HL-60 (cell line): ENCODE measurements around the gene CHN2.

Experiments used
- DNase-seq, 2 experiments: peaks; one replicate each; pipeline ENCODE4 v3.0.0-alpha.2; 2010 to 2020; ENCODE audit warnings: low read depth in 1 of 2, low spot score in 1 of 2
- H3K27ac ChIP-seq: fragments of 250-450 bp; sonication (Bioruptor Pico); replicated peaks from 2 replicates; pipeline ENCODE4 v1.5.1; 2020; ENCODE audit warnings: mild to moderate bottlenecking, moderate library complexity
- H3K27me3 ChIP-seq: fragments of 250-450 bp; sonication (Bioruptor Pico); 2 replicates; pipeline ENCODE4 v1.5.1; 2021; ENCODE audit warnings: mild to moderate bottlenecking, moderate library complexity; ENCODE audit not compliant: insufficient read depth, poor library complexity, severe bottlenecking
- H3K4me3 ChIP-seq: replicated peaks from 2 replicates; pipeline ENCODE4 v1.5.1; 2011; ENCODE audit warnings: mild to moderate bottlenecking, control low read depth, low read length; ENCODE audit not compliant: insufficient read depth
- GABPA ChIP-seq: IDR thresholded peaks from 2 replicates; pipeline ENCODE4 v1.6.1; 2012; ENCODE audit warnings: low read depth
- POLR2AphosphoS5 ChIP-seq: IDR thresholded peaks from 2 replicates; pipeline ENCODE4 v1.6.1; 2012; ENCODE audit warnings: low read depth
- SPI1 ChIP-seq: IDR thresholded peaks from 2 replicates; pipeline ENCODE4 v1.6.1; 2012; ENCODE audit warnings: low read depth, mild to moderate bottlenecking, borderline replicate concordance
- TF ChIP-seq, protein P1 (sequence below): IDR thresholded peaks from 2 replicates; pipeline ENCODE4 v1.6.1; 2012; ENCODE audit warnings: low read depth; ENCODE audit not compliant: insufficient replicate concordance
- TF ChIP-seq, protein P2 (sequence below): IDR thresholded peaks from one replicate; pipeline ENCODE4 v1.5.1; 2011; ENCODE audit warnings: low read length, control low read depth, inconsistent platforms; ENCODE audit not compliant: insufficient read depth

The CHN2 gene

DNA sequence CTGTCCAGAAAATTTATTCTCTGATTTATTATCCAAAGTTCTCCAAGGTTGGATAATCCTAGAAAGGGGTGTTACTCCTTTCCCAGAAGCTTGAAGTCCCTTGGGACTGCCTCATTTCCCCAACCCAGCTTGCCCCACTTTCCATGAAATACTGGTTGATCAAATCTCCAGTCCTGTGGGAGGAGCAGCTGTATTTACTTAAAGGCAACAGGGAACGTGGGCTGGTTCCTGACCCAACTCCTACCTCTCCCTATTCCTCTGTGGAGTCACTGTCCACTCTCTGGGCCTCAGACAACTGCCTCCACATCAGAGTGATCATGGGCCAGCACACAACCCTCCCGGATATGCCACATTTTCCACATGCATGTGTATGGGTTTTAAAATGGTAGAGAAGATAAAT is 202.8 kb downstream of the CHN2 start:
- H3K27me3 ChIP-seq = peaks cover 4% of the 10 kb centered on the region
- no peak for DNase-seq
- no peak for TF ChIP-seq GABPA
- TF ChIP-seq POLR2AphosphoS5 = no peak
- no peak for TF ChIP-seq SPI1
- TF ChIP-seq, protein P1, sequence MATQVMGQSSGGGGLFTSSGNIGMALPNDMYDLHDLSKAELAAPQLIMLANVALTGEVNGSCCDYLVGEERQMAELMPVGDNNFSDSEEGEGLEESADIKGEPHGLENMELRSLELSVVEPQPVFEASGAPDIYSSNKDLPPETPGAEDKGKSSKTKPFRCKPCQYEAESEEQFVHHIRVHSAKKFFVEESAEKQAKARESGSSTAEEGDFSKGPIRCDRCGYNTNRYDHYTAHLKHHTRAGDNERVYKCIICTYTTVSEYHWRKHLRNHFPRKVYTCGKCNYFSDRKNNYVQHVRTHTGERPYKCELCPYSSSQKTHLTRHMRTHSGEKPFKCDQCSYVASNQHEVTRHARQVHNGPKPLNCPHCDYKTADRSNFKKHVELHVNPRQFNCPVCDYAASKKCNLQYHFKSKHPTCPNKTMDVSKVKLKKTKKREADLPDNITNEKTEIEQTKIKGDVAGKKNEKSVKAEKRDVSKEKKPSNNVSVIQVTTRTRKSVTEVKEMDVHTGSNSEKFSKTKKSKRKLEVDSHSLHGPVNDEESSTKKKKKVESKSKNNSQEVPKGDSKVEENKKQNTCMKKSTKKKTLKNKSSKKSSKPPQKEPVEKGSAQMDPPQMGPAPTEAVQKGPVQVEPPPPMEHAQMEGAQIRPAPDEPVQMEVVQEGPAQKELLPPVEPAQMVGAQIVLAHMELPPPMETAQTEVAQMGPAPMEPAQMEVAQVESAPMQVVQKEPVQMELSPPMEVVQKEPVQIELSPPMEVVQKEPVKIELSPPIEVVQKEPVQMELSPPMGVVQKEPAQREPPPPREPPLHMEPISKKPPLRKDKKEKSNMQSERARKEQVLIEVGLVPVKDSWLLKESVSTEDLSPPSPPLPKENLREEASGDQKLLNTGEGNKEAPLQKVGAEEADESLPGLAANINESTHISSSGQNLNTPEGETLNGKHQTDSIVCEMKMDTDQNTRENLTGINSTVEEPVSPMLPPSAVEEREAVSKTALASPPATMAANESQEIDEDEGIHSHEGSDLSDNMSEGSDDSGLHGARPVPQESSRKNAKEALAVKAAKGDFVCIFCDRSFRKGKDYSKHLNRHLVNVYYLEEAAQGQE = no peak
- TF ChIP-seq, protein P2, sequence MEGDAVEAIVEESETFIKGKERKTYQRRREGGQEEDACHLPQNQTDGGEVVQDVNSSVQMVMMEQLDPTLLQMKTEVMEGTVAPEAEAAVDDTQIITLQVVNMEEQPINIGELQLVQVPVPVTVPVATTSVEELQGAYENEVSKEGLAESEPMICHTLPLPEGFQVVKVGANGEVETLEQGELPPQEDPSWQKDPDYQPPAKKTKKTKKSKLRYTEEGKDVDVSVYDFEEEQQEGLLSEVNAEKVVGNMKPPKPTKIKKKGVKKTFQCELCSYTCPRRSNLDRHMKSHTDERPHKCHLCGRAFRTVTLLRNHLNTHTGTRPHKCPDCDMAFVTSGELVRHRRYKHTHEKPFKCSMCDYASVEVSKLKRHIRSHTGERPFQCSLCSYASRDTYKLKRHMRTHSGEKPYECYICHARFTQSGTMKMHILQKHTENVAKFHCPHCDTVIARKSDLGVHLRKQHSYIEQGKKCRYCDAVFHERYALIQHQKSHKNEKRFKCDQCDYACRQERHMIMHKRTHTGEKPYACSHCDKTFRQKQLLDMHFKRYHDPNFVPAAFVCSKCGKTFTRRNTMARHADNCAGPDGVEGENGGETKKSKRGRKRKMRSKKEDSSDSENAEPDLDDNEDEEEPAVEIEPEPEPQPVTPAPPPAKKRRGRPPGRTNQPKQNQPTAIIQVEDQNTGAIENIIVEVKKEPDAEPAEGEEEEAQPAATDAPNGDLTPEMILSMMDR = no peak
- H3K4me3 ChIP-seq = no peak overlapping the region
- H3K27ac ChIP-seq = no peak overlapping the region

DNA sequence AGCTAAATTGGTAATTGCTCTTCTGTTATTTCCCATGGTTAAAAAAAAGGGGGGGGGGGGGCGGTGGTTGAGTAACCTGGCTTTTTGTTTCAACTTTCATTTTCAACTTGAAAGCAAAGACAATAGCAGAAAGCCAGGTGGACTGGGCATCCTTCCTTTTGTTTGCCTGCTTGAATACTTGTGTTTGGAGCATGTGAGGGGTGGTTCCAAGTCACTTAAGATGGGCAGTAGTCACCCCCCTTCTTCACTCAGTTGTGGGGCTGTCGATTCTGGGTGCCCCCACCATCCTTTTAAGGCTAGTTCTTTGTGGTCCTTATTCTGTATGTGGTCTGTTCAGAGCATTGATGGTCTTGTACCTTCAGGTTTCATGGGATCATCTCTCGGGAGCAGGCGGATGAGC is 203.4 kb downstream of the CHN2 start:
- DNase-seq = no peak
- TF ChIP-seq, protein P2 = no peak
- TF ChIP-seq POLR2AphosphoS5 (no peak), SPI1 (no peak), GABPA (no peak)
- TF ChIP-seq, protein P1 = no peak
- Histone ChIP-seq H3K4me3 (no peak overlapping the region), H3K27ac (no peak overlapping the region), H3K27me3 (peaks cover 4% of the 10 kb centered on the region)

DNA sequence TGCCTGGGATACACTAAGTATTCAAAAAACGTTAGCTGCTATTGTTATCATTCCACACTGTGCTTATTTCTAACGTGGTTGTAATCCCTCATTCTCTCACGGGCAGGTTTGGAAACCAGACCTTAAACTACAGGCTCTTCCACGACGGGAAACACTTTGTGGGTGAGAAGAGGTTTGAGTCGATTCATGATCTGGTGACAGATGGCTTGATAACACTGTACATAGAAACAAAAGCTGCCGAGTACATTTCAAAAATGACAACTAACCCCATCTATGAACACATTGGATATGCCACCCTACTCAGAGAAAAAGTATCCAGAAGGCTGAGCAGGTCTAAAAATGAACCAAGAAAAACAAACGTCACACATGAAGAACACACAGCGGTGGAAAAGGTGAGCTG is 205.9 kb downstream of the CHN2 start:
- no peak overlapping the region for H3K27ac ChIP-seq
- no peak for DNase-seq
- no peak overlapping the region for H3K4me3 ChIP-seq
- no peak for TF ChIP-seq POLR2AphosphoS5
- TF ChIP-seq, protein P2 = no peak
- no peak for TF ChIP-seq SPI1
- TF ChIP-seq GABPA = no peak
- TF ChIP-seq, protein P1 = no peak
- no peaks in the 10 kb centered on the region for H3K27me3 ChIP-seq
